GM21390 (cell line): ENCODE data around the gene CEACAM19.
"Not testable (repeated sequence)": the region's sequence is repeated elsewhere in the genome, so short reads cannot be mapped to it uniquely, and the experiment has no call there.

Source experiments
- ATAC-seq: cut with Tn5 transposase; IDR thresholded peaks from one replicate; pipeline ENCODE4 v1.9.1; 2021; ENCODE audit not compliant: unreplicated experiment

The CEACAM19 gene

GRCh38 chr19:44645407-44646048 is 25.8 kb upstream of the CEACAM19 start:
- ATAC-seq = no peak

- no peak for ATAC-seq
Measured at GRCh38 chr19:44646049-44646416, 25.2 kb upstream of the CEACAM19 start.

- ATAC-seq = no peak
Measured at GRCh38 chr19:44647144-44647543, 24.1 kb upstream of the CEACAM19 start.

- ATAC-seq = no peak
Measured at GRCh38 chr19:44648631-44649251, 22.5 kb upstream of the CEACAM19 start.

GRCh38 chr19:44649578-44650145 is 21.6 kb upstream of the CEACAM19 start:
- no peak for ATAC-seq

- ATAC-seq = no peak
Measured at GRCh38 chr19:44653343-44653742, 17.9 kb upstream of the CEACAM19 start.

GRCh38 chr19:44653977-44654774 is 17.1 kb upstream of the CEACAM19 start:
- peak; percentile 83 for ATAC-seq

- no peak for ATAC-seq
Measured at GRCh38 chr19:44657211-44657921, 13.9 kb upstream of the CEACAM19 start.

GRCh38 chr19:44658069-44658733 is 13.1 kb upstream of the CEACAM19 start:
- ATAC-seq = no peak

- no peak for ATAC-seq
Measured at GRCh38 chr19:44660081-44660480, 11.2 kb upstream of the CEACAM19 start.

GRCh38 chr19:44661205-44661604 is 10.1 kb upstream of the CEACAM19 start:
- no peak for ATAC-seq

- ATAC-seq = no peak
Measured at GRCh38 chr19:44661904-44662303, 9.4 kb upstream of the CEACAM19 start.

- no peak for ATAC-seq
Measured at GRCh38 chr19:44662691-44663385, 8.4 kb upstream of the CEACAM19 start.

GRCh38 chr19:44663996-44664395 is 7.3 kb upstream of the CEACAM19 start:
- ATAC-seq = no peak

GRCh38 chr19:44664976-44665375 is 6.3 kb upstream of the CEACAM19 start:
- ATAC-seq = no peak

- no peak for ATAC-seq
Measured at GRCh38 chr19:44666852-44667556, 4.3 kb upstream of the CEACAM19 start.

- ATAC-seq = no peak
Measured at GRCh38 chr19:44668985-44669764, 2.1 kb upstream of the CEACAM19 start.

- not testable (repeated sequence) for ATAC-seq
Measured at GRCh38 chr19:44670027-44670426, 1.3 kb upstream of the CEACAM19 start.

GRCh38 chr19:44672226-44672625 is 944 bp downstream of the CEACAM19 start:
- ATAC-seq = no peak
